SK-N-SH (cell line): Measurements from ENCODE around the gene DYNC1LI2.

Experiments
- ELF1 ChIP-seq: IDR thresholded peaks from 2 replicates; pipeline ENCODE4 v1.4.0; 2012
- EZH2phosphoT487 ChIP-seq: fragments of 200-600 bp; sonication (generic); IDR thresholded peaks from 2 replicates; pipeline ENCODE4 v1.6.1; 2017; ENCODE audit warnings: low read depth, mixed run types, mild to moderate bottlenecking, antibody characterized with exemption, moderate library complexity, borderline replicate concordance
- GABPA ChIP-seq: IDR thresholded peaks from 2 replicates; pipeline ENCODE4 v1.4.0; 2012; ENCODE audit warnings: low read depth, mild to moderate bottlenecking
- GATA2 ChIP-seq: sonication (generic); formaldehyde crosslinking; IDR thresholded peaks from 2 replicates; pipeline ENCODE4 v1.5.0; 2020; ENCODE audit warnings: mild to moderate bottlenecking, missing genetic modification reagents
- MXI1 ChIP-seq: IDR thresholded peaks from 2 replicates; pipeline ENCODE4 v1.6.1; 2012; ENCODE audit warnings: mild to moderate bottlenecking, low read depth, low read length, improper control_type of control experiment
- POLR2AphosphoS5 ChIP-seq: IDR thresholded peaks from 2 replicates; pipeline ENCODE4 v1.6.1; 2012; ENCODE audit warnings: low read depth, low read length
- TCF12 ChIP-seq: IDR thresholded peaks from 2 replicates; pipeline ENCODE4 v1.4.0; 2012
- TEAD4 ChIP-seq: IDR thresholded peaks from 2 replicates; pipeline ENCODE4 v1.4.0; 2012; ENCODE audit warnings: mild to moderate bottlenecking, borderline replicate concordance; ENCODE audit not compliant: insufficient read depth
- TF ChIP-seq, protein P1 (sequence below): IDR thresholded peaks from 2 replicates; pipeline ENCODE4; 2012
- TF ChIP-seq, protein P2 (sequence below): fragments of 200-600 bp; sonication (generic); IDR thresholded peaks from 2 replicates; pipeline ENCODE4 v1.6.1; 2017; ENCODE audit warnings: antibody characterized with exemption, mild to moderate bottlenecking, moderate library complexity
- TF ChIP-seq, protein P3 (sequence below): IDR thresholded peaks from 2 replicates; pipeline ENCODE4 v1.6.1; 2012; ENCODE audit warnings: mild to moderate bottlenecking, low read depth, low read length, moderate library complexity
- TF ChIP-seq, protein P4 (sequence below): IDR thresholded peaks from 2 replicates; pipeline ENCODE4 v1.4.0; 2012; ENCODE audit warnings: low read depth

DNA sequence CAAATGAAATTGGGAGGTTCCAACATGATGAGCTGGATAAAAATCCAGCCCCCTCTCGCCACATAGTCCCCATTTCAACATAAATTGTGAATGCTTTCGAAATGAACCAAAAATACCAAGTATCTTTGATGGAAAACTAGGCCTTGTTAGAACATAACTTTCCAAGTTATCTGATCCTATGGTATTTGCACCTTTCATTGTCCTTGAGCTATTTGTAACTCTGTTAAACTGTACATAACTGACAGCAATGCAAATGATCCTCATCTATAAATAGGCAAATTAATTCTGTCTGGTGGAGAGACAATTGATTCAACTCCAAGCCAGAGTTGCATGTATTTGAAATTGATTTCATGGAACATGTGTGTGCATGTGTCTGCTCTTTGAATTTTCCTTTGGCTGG, 73.1 kb downstream of the DYNC1LI2 start:
- no peak for TF ChIP-seq ELF1
- TF ChIP-seq, protein P1, sequence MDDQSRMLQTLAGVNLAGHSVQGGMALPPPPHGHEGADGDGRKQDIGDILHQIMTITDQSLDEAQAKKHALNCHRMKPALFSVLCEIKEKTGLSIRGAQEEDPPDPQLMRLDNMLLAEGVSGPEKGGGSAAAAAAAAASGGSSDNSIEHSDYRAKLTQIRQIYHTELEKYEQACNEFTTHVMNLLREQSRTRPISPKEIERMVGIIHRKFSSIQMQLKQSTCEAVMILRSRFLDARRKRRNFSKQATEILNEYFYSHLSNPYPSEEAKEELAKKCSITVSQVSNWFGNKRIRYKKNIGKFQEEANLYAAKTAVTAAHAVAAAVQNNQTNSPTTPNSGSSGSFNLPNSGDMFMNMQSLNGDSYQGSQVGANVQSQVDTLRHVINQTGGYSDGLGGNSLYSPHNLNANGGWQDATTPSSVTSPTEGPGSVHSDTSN = no peak
- no peak for TF ChIP-seq EZH2phosphoT487
- no peak for TF ChIP-seq TCF12
- TF ChIP-seq, protein P2, sequence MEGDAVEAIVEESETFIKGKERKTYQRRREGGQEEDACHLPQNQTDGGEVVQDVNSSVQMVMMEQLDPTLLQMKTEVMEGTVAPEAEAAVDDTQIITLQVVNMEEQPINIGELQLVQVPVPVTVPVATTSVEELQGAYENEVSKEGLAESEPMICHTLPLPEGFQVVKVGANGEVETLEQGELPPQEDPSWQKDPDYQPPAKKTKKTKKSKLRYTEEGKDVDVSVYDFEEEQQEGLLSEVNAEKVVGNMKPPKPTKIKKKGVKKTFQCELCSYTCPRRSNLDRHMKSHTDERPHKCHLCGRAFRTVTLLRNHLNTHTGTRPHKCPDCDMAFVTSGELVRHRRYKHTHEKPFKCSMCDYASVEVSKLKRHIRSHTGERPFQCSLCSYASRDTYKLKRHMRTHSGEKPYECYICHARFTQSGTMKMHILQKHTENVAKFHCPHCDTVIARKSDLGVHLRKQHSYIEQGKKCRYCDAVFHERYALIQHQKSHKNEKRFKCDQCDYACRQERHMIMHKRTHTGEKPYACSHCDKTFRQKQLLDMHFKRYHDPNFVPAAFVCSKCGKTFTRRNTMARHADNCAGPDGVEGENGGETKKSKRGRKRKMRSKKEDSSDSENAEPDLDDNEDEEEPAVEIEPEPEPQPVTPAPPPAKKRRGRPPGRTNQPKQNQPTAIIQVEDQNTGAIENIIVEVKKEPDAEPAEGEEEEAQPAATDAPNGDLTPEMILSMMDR = no peak
- no peak for TF ChIP-seq TEAD4
- no peak for TF ChIP-seq GABPA
- TF ChIP-seq MXI1 = no peak
- TF ChIP-seq GATA2 (CRISPR knock-in tag) = no peak
- TF ChIP-seq, protein P3, sequence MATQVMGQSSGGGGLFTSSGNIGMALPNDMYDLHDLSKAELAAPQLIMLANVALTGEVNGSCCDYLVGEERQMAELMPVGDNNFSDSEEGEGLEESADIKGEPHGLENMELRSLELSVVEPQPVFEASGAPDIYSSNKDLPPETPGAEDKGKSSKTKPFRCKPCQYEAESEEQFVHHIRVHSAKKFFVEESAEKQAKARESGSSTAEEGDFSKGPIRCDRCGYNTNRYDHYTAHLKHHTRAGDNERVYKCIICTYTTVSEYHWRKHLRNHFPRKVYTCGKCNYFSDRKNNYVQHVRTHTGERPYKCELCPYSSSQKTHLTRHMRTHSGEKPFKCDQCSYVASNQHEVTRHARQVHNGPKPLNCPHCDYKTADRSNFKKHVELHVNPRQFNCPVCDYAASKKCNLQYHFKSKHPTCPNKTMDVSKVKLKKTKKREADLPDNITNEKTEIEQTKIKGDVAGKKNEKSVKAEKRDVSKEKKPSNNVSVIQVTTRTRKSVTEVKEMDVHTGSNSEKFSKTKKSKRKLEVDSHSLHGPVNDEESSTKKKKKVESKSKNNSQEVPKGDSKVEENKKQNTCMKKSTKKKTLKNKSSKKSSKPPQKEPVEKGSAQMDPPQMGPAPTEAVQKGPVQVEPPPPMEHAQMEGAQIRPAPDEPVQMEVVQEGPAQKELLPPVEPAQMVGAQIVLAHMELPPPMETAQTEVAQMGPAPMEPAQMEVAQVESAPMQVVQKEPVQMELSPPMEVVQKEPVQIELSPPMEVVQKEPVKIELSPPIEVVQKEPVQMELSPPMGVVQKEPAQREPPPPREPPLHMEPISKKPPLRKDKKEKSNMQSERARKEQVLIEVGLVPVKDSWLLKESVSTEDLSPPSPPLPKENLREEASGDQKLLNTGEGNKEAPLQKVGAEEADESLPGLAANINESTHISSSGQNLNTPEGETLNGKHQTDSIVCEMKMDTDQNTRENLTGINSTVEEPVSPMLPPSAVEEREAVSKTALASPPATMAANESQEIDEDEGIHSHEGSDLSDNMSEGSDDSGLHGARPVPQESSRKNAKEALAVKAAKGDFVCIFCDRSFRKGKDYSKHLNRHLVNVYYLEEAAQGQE = no peak
- TF ChIP-seq, protein P4, sequence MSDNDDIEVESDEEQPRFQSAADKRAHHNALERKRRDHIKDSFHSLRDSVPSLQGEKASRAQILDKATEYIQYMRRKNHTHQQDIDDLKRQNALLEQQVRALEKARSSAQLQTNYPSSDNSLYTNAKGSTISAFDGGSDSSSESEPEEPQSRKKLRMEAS = no peak
- no peak for TF ChIP-seq POLR2AphosphoS5
